Endothelial cell (in vitro differentiated cells): ENCODE data around the gene SEH1L. TPM values are rescaled to one million over a fixed set of nuclear protein-coding genes. Genes with fewer than 3 reads are reported as not detected.

Experiments used
- DNase-seq: peaks from one replicate; pipeline ENCODE4 v3.0.0; 2021; ENCODE audit warnings: low spot score
- H3K27ac Mint-ChIP-seq: one replicate; pipeline ENCODE4 v1.8.0; 2021; ENCODE audit warnings: mixed read lengths, inconsistent platforms; ENCODE audit not compliant: unreplicated experiment
- H3K27me3 Mint-ChIP-seq: one replicate; pipeline ENCODE4 v1.8.0; 2021; ENCODE audit warnings: mild to moderate bottlenecking, moderate library complexity, mixed read lengths, inconsistent platforms; ENCODE audit not compliant: unreplicated experiment
- H3K36me3 Mint-ChIP-seq: one replicate; pipeline ENCODE4 v1.8.0; 2021; ENCODE audit warnings: mild to moderate bottlenecking, low read depth, mixed read lengths, inconsistent platforms; ENCODE audit not compliant: unreplicated experiment
- H3K4me1 Mint-ChIP-seq: one replicate; pipeline ENCODE4 v1.8.0; 2021; ENCODE audit warnings: mild to moderate bottlenecking, mixed read lengths, inconsistent platforms; ENCODE audit not compliant: unreplicated experiment
- H3K4me3 Mint-ChIP-seq: one replicate; pipeline ENCODE4 v1.8.0; 2021; ENCODE audit warnings: mild to moderate bottlenecking, mixed read lengths, inconsistent platforms; ENCODE audit not compliant: unreplicated experiment
- H3K9me3 Mint-ChIP-seq: one replicate; pipeline ENCODE4 v1.8.0; 2021; ENCODE audit warnings: mixed read lengths, inconsistent platforms; ENCODE audit not compliant: unreplicated experiment
- total RNA-seq: library from RNA; stranded (reverse); fragmentation: NEBNext Ultra II Directional; extraction: Animal tissue kit (Norgen Biotek cat#: 25700); gene quantifications from one replicate; pipeline ENCODE4 v1.2.1, GENCODE V29; 2021; ENCODE audit not compliant: unreplicated experiment
- TF ChIP-seq, protein P1 (sequence below): fragments of 200-600 bp; sonication (generic); IDR thresholded peaks from one replicate; pipeline ENCODE4 v1.5.0; 2021; ENCODE audit warnings: antibody characterized with exemption; ENCODE audit not compliant: unreplicated experiment

SEH1L gene
- total RNA-seq, 1 donor from 2014 or later, result 35.1 TPM

DNA sequence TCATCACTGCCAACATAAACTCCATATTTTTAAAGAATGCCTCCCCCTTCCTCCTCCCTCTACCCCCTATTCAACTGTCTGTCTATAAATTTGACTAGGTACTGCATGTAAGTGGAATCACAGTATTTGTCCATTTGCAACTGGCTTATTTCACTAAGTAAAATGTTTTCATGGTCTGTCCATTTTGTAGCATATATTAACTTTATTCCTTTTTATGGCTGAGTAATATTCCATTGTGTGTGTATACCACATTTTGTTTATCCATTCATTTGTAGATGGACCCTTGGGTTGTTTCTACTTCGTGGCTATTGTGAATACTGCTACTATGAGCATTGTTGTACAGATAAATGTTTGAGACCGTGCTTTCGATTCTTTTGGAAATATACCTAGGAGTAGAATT is 10.7 kb downstream of the SEH1L start:
- no peak for DNase-seq
- TF ChIP-seq, protein P1, sequence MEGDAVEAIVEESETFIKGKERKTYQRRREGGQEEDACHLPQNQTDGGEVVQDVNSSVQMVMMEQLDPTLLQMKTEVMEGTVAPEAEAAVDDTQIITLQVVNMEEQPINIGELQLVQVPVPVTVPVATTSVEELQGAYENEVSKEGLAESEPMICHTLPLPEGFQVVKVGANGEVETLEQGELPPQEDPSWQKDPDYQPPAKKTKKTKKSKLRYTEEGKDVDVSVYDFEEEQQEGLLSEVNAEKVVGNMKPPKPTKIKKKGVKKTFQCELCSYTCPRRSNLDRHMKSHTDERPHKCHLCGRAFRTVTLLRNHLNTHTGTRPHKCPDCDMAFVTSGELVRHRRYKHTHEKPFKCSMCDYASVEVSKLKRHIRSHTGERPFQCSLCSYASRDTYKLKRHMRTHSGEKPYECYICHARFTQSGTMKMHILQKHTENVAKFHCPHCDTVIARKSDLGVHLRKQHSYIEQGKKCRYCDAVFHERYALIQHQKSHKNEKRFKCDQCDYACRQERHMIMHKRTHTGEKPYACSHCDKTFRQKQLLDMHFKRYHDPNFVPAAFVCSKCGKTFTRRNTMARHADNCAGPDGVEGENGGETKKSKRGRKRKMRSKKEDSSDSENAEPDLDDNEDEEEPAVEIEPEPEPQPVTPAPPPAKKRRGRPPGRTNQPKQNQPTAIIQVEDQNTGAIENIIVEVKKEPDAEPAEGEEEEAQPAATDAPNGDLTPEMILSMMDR, result no peak
- Mint-ChIP-seq H3K27ac (no peak overlapping the region), H3K9me3 (no peaks in the 10 kb centered on the region), H3K27me3 (no peaks in the 10 kb centered on the region), H3K4me1 (no peaks in the 10 kb centered on the region), H3K36me3 (peaks cover 14% of the 10 kb centered on the region), H3K4me3 (no peak overlapping the region)

DNA sequence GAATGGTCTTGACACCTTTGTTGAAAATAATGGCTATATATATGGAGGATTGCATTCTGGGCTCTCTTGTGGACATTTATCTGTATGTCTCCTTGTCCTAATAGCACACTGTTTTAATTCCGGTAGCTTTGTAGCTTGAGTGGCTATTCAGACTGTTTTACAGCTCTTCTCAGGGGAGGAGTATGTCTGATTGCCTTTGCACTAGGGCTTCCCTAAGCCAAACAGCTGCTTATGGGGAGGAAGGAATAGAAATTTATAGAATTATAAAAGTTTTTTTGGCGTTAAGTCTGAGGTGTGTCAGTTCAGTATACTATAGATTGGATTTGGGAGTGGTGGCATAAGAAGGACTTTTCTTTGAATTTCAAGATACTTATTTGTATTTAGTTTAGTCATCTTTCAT is 12.6 kb downstream of the SEH1L start:
- TF ChIP-seq, protein P1, result no peak
- DNase-seq, result no peak
- H3K4me3 Mint-ChIP-seq, result no peak overlapping the region
- no peak overlapping the region for H3K27ac Mint-ChIP-seq
- no peaks in the 10 kb centered on the region for H3K27me3 Mint-ChIP-seq
- no peaks in the 10 kb centered on the region for H3K4me1 Mint-ChIP-seq
- no peaks in the 10 kb centered on the region for H3K9me3 Mint-ChIP-seq
- peaks cover 14% of the 10 kb centered on the region for H3K36me3 Mint-ChIP-seq

- no peak overlapping the region for H3K4me3 Mint-ChIP-seq
- TF ChIP-seq, protein P1, result no peak
- no peaks in the 10 kb centered on the region for H3K9me3 Mint-ChIP-seq
- no peak for DNase-seq
- no peaks in the 10 kb centered on the region for H3K27me3 Mint-ChIP-seq
- peaks cover 14% of the 10 kb centered on the region for H3K36me3 Mint-ChIP-seq
- no peaks in the 10 kb centered on the region for H3K4me1 Mint-ChIP-seq
- H3K27ac Mint-ChIP-seq, result no peak overlapping the region
Observed at GRCh38 chr18:12960853-12961397, 13.1 kb downstream of the SEH1L start.

DNA sequence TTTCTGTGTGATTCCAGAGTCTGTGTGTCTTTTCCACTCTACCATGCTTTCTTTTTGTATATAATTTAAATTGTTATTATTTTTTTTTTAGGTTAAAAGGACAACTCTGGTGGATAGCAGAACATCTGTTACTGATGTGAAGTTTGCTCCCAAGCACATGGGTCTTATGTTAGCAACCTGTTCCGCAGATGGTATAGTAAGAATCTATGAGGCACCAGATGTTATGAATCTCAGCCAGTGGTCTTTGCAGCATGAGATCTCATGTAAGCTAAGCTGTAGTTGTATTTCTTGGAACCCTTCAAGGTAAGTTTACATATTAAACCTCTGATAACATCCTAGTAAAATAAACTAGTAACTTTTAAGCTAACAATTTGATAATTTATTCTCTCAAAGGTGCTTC is 15.3 kb downstream of the SEH1L start:
- Mint-ChIP-seq H3K36me3 (peaks cover 19% of the 10 kb centered on the region), H3K9me3 (no peaks in the 10 kb centered on the region), H3K4me3 (no peak overlapping the region), H3K27ac (no peak overlapping the region), H3K27me3 (no peaks in the 10 kb centered on the region), H3K4me1 (no peaks in the 10 kb centered on the region)
- TF ChIP-seq, protein P1, result no peak
- no peak for DNase-seq

- DNase-seq, result no peak
- no peak overlapping the region for H3K4me3 Mint-ChIP-seq
Observed at GRCh38 chr18:12968115-12968514, 20.3 kb downstream of the SEH1L start.

More at GRCh38 chr18:12968115-12968514, 20.3 kb downstream of the SEH1L start:
- H3K36me3 Mint-ChIP-seq, result peaks cover 26% of the 10 kb centered on the region
- TF ChIP-seq, protein P1, result no peak
- H3K9me3 Mint-ChIP-seq, result no peaks in the 10 kb centered on the region
- H3K27ac Mint-ChIP-seq, result no peak overlapping the region
- no peaks in the 10 kb centered on the region for H3K4me1 Mint-ChIP-seq
- H3K27me3 Mint-ChIP-seq, result peaks cover 4% of the 10 kb centered on the region
